Measurements from ENCODE around the gene GRAMD2B. TPM values are rescaled to one million over a fixed set of nuclear protein-coding genes. Genes with fewer than 3 reads are reported as not detected.

The GRAMD2B gene
- polyA plus RNA-seq, 1 experiment, result 11.9 TPM

DNA sequence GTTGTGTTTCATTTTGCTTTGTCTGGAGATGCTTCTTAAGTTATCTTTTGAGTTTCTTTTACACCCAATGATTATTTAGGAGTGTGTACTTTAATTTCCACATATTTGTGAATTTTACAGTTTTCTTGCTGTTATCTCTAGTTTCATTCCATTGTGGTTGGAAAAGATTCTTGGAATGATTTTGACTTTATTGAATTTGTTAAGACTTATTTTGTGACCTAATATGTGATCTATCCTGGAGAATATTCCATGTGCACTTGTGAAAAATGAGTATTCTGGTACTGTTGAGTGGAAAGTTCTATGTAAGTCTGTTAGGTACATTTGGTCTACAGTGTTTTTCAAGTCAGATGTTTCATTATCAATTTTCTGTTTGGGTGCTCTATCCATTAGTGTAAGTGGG lies 24.4 kb upstream of the GRAMD2B start:
- TF ChIP-seq, protein P1, sequence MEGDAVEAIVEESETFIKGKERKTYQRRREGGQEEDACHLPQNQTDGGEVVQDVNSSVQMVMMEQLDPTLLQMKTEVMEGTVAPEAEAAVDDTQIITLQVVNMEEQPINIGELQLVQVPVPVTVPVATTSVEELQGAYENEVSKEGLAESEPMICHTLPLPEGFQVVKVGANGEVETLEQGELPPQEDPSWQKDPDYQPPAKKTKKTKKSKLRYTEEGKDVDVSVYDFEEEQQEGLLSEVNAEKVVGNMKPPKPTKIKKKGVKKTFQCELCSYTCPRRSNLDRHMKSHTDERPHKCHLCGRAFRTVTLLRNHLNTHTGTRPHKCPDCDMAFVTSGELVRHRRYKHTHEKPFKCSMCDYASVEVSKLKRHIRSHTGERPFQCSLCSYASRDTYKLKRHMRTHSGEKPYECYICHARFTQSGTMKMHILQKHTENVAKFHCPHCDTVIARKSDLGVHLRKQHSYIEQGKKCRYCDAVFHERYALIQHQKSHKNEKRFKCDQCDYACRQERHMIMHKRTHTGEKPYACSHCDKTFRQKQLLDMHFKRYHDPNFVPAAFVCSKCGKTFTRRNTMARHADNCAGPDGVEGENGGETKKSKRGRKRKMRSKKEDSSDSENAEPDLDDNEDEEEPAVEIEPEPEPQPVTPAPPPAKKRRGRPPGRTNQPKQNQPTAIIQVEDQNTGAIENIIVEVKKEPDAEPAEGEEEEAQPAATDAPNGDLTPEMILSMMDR (IDR thresholded peaks at IDR 0.05; ENCODE audit: low read depth, low read length), result no peak
- ChIA-PET CTCF (no interaction called here), POLR2A (no interaction called here)
- H3K4me3 ChIP-seq (ENCODE audit: low read depth, low read length), result no peak overlapping the region
- DNase-seq (ENCODE audit: low read depth, low spot score), result no peak
- no peak overlapping the region for H3K27ac ChIP-seq (ENCODE audit: low read depth, low read length)
- no peaks in the 10 kb centered on the region for H3K27me3 ChIP-seq (ENCODE audit: control insufficient read depth, insufficient read depth, low read length)
- peaks cover 4% of the 10 kb centered on the region; the same call in 1 of the 2 replicates for H3K9me3 ChIP-seq (ENCODE audit: control insufficient read depth, insufficient read depth, low read length)

DNA sequence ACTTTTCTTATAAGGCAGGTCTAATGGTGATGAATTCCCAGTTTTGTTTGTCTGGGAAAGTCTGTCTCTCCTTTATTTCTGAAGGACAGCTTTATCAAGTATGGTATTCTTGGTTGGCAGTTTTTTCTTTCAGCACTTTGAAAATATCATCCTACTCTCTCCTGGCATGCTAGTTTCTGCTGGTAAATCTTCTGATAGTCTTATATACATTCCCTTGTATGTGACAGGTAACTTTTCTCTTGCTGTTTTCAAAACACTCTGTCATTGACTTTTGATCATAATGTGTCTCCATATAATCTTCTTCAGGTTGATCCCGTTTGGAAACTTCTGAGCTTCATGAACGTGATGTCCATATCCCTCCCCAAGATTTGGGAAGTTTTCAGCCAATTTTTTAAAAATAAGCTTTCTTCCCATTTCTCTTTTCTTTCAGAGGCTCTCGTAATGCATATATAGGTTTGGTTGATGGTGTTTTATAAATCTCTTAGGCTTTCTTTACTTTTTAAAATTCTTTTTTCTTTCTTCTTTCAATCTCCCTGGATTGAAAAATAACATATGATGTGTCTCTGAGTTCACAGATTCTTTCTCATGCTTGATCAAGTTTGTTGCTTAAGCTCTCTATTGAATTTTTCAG lies 22.5 kb upstream of the GRAMD2B start:
- H3K27ac ChIP-seq (ENCODE audit: low read depth, low read length), result no peak overlapping the region
- TF ChIP-seq, protein P1 (IDR thresholded peaks at IDR 0.05; ENCODE audit: low read depth, low read length), result no peak
- H3K4me3 ChIP-seq (ENCODE audit: low read depth, low read length), result no peak overlapping the region
- H3K9me3 ChIP-seq (ENCODE audit: control insufficient read depth, insufficient read depth, low read length), result peaks cover 4% of the 10 kb centered on the region; the same call in 1 of the 2 replicates
- ChIA-PET POLR2A (no interaction called here), CTCF (interaction anchor here (0.8 to 1.6 kb wide), 2 partner anchors 47 to 138 kb away, joined by 3 to 4 read pairs; no protein-coding TSS in a partner anchor)
- DNase-seq (ENCODE audit: low read depth, low spot score), result no peak
- H3K27me3 ChIP-seq (ENCODE audit: control insufficient read depth, insufficient read depth, low read length), result no peaks in the 10 kb centered on the region

DNA sequence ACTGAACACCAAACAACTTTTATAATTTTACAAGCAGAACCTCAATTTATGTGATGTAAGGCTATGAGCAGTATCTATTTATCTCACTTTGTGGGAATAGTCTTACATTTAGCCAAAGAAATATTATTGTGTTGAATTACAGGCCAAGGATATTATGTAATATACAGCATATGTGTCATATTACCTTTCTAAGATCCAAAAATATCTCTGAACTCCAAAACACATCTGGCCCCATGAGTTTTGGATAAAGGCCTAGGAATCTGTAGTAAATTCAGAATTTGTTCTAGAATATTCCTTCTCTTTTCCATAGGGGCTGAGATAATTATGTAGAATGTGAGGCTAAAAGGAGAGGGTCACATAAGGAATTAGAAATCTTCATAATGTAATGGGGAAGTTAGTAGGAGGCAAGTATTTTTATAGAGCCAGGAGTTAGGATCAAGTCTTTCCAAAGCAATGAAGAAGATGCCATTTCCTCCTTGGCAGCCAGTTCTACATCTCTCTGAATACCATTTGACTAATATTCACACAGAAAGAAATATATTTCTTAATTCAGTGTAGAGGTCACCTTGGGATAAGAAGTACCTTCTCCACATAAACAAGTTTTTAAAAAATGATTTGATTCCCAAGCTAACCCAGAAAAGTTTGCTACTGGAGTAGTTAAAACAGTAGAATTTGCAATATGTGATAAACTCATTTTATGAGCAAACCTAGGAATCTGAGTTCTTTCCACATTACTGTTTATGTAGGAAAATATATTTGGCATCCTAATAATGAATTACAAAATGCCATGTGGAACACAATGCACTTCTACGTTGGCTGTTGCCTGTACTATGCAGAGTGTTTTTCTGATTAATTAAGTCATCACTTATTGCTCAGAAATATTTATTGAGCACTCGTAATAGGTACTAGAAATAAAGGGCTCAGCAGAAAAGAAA lies 20.3 kb upstream of the GRAMD2B start:
- CTCF ChIA-PET, result no interaction called here
- POLR2A ChIA-PET, result no interaction called here
- peaks cover 4% of the 10 kb centered on the region; the same call in 1 of the 2 replicates for H3K9me3 ChIP-seq (ENCODE audit: control insufficient read depth, insufficient read depth, low read length)
- H3K4me3 ChIP-seq (ENCODE audit: low read depth, low read length), result no peak overlapping the region
- no peaks in the 10 kb centered on the region for H3K27me3 ChIP-seq (ENCODE audit: control insufficient read depth, insufficient read depth, low read length)
- TF ChIP-seq, protein P1 (IDR thresholded peaks at IDR 0.05; ENCODE audit: low read depth, low read length), result no peak
- no peak for DNase-seq (ENCODE audit: low read depth, low spot score)
- H3K27ac ChIP-seq (ENCODE audit: low read depth, low read length), result no peak overlapping the region

DNA sequence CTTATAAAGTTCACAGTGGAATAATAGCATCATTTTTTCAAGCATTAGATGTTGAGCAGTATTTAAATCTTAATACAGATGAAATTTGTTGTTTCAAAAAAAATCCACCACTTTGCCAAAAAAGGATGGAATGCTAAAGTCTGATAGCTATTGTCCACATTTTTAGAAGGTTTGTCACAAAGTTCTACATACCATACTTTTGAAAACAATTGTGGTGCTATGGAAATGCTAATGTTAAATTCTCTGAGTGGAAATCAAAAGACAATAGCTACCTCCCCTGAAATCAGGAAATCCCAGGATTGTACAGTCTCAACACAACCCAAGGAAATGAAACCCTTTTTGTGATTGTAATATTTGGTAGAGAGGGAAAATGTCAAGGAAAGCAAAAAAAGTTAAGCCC lies 19.3 kb upstream of the GRAMD2B start:
- H3K9me3 ChIP-seq (ENCODE audit: control insufficient read depth, insufficient read depth, low read length), result peaks cover 4% of the 10 kb centered on the region; the same call in 1 of the 2 replicates
- H3K4me3 ChIP-seq (ENCODE audit: low read depth, low read length), result no peak overlapping the region
- no peaks in the 10 kb centered on the region for H3K27me3 ChIP-seq (ENCODE audit: control insufficient read depth, insufficient read depth, low read length)
- no peak overlapping the region for H3K27ac ChIP-seq (ENCODE audit: low read depth, low read length)
- ChIA-PET POLR2A (no interaction called here), CTCF (interaction anchor here (0.7 kb wide), 1 partner anchor 18 kb away, joined by 3 read pairs; no protein-coding TSS in a partner anchor)
- no peak for DNase-seq (ENCODE audit: low read depth, low spot score)
- TF ChIP-seq, protein P1 (IDR thresholded peaks at IDR 0.05; ENCODE audit: low read depth, low read length), result no peak

DNA sequence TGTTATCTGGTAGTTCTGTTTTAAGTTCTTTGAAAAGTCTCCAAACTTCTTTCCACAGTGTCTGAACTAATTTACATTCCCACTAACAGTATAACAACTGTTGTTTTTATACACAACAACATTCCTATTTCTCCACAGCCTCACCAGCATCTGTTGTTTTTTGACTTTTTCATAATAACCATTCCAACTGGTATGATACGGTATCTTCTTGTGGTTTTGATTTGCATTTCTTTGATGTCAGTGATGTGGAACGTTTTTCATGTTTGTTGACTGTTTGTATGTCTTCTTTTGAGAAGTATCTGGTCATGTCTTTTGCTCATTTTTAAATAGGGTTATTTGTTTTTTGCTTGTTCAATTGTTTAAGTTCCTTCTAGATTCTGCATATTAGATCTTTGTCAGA lies 12.6 kb upstream of the GRAMD2B start:
- TF ChIP-seq, protein P1 (IDR thresholded peaks at IDR 0.05; ENCODE audit: low read depth, low read length), result no peak
- no peak for DNase-seq (ENCODE audit: low read depth, low spot score)
- ChIA-PET CTCF (no interaction called here), POLR2A (no interaction called here)
- no peak overlapping the region for H3K4me3 ChIP-seq (ENCODE audit: low read depth, low read length)
- no peaks in the 10 kb centered on the region for H3K27me3 ChIP-seq (ENCODE audit: control insufficient read depth, insufficient read depth, low read length)
- no peak overlapping the region for H3K27ac ChIP-seq (ENCODE audit: low read depth, low read length)
- H3K9me3 ChIP-seq (ENCODE audit: control insufficient read depth, insufficient read depth, low read length), result no peaks in the 10 kb centered on the region
